ENCODE measurements around the gene FKBP2.

Gene FKBP2

GRCh38 chr11:64292460-64293254 lies 51.8 kb downstream of the FKBP2 start:
- no peaks in the 10 kb centered on the region for H4K20me1 ChIP-seq (ENCODE audit: insufficient read depth, low read length)
- H3K9me2 ChIP-seq (ENCODE audit: low read depth, low read length), result no peaks in the 10 kb centered on the region
- TF ChIP-seq CTCF (IDR thresholded peaks at IDR 0.05; ENCODE audit: low read length) (no peak), EZH2 (IDR thresholded peaks at IDR 0.05; ENCODE audit: borderline replicate concordance, low read length) (no peak)
- H3K27ac ChIP-seq (ENCODE audit: low read depth, low read length, poor library complexity, severe bottlenecking), result no peak overlapping the region
- no peak overlapping the region for H2AFZ ChIP-seq (ENCODE audit: low read length)
- no peaks in the 10 kb centered on the region for H3F3A ChIP-seq (ENCODE audit: insufficient read depth, low read length)
- H3K79me2 ChIP-seq (ENCODE audit: insufficient read depth, low read length), result no peaks in the 10 kb centered on the region
- no peak overlapping the region for H3K9ac ChIP-seq (ENCODE audit: low read length)
- H3K4me1 ChIP-seq (ENCODE audit: insufficient read depth, low read length, severe bottlenecking), result no peaks in the 10 kb centered on the region
- H3K4me2 ChIP-seq (ENCODE audit: low read length), result no peak overlapping the region
- H3K36me3 ChIP-seq (ENCODE audit: insufficient read depth, low read length), result no peaks in the 10 kb centered on the region
- no peak overlapping the region for H3K4me3 ChIP-seq (ENCODE audit: low read depth, low read length, poor library complexity, severe bottlenecking)
- H3K9me3 ChIP-seq (ENCODE audit: low read length), result no peaks in the 10 kb centered on the region
- peaks cover 8% of the 10 kb centered on the region; the same call in 1 of the 2 replicates for H3K27me3 ChIP-seq (ENCODE audit: insufficient read depth, low read length)

Measured in OCI-LY1 (cell line).